ENCODE results near the gene GALNT2.
A peak's percentile ranks its signal among the peaks of the same experiment; 100 is the strongest.

The GALNT2 gene

GRCh38 chr1:230287674-230288315 is 220.8 kb downstream of the GALNT2 start:
- DNase-seq = no peak

GRCh38 chr1:230288641-230289349 is 221.8 kb downstream of the GALNT2 start:
- no peak for DNase-seq

- DNase-seq = no peak
Observed at GRCh38 chr1:230289350-230289644, 222.3 kb downstream of the GALNT2 start.

DNA sequence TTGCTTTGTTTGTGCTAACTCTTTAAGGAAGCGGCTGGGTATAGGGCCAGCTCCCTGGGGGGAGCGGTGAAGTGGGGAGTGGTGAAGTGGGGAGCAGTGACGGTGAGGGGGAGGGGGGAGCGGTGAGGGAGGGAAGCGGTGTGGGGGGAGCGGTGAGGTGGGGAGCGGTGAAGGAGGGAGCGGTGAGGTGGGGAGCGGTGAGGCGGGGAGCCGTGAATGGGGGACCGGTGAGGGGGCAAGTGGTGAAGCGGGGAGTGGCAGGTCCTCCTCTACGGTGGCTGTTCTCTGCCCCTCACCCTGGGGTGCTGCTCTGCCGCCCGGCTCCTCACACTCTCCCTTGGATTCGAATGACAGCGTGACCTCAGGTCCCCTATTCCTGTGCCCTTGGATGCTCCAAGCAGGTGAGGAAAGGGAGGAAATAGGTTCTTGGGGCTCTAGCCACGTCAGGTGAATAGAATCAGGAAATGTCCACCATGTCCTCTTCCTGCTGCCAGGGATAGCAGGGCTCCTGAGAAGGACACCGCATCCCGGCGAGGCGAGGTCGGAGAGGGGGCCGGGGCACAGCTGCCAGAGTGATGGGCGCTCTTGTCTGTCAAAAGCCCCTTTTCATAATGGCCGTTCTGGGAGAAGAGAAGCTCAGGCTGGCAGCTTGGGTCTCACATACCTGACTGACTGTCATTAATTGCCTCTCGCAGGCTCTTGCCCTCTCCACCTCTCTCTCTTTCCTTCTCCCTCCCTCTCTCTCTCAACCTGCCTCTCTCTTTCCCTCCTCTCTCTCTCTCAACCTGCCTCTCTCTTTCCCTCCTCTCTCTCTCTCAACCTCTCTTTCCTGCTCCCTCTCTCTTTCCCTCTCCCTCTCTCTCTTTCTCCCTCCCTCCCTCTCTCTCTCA is 224.9 kb downstream of the GALNT2 start:
- DNase-seq = no peak

GRCh38 chr1:230292689-230293389 is 225.8 kb downstream of the GALNT2 start:
- no peak for DNase-seq

DNA sequence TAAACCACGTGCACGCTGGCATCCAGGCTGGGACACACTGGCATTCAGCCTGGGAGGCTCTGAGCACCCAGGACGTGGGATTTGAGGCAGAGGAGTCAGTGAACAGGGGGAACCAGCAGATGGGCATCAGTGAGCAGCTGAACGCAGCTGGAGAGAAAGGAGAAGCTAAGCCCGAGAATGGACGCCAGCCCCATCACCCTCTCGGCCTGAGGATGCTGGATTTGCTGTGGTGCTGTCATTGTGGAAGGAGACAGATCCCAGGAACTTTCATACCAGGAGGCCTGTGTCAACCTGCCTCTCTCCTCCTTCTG is 226.3 kb downstream of the GALNT2 start:
- no peak for DNase-seq

DNA sequence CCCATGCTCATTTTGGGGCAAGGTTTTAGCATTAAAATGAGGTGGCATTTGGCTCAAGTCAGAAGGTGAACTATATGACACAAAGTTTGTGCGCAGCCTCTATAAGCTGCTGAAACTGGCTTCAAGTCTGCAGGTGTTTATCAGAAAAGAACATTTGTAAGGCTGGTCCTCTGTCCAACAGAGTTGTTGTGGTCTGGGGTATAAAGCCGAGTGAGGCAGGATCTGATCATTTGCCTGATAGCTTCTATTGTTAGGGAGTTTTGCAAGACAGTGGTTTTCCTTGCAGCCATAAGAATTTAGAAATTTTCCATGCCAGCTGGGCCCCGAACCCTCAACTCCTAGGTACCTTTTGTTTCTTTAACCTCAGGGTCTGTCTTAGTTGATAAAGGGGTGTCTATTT is 228.3 kb downstream of the GALNT2 start:
- no peak for DNase-seq

GRCh38 chr1:230299191-230300006 is 232.4 kb downstream of the GALNT2 start:
- DNase-seq = no peak

GRCh38 chr1:230300322-230301301 is 233.6 kb downstream of the GALNT2 start:
- DNase-seq = no peak

GRCh38 chr1:230301322-230301721 is 234.3 kb downstream of the GALNT2 start:
- no peak for DNase-seq

DNA sequence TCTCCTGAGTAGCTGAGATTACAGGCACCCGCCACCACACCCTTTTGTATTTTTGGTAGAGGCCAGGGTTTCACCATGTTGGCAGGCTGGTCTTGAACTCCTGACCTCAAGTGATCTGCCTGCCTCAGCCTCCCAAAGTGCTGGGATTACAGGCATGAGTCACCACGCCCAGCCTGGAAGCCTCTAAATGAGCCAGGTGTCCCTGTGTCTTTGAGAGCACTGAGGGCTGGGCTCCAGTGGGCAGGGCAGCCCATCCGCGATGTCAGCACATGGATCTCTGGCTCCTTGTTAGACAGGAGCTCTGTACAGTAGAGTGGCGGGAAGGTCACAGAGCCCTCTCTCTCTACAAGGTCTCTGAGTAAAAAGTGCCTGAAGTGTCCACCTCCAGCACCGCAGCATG is 234.8 kb downstream of the GALNT2 start:
- DNase-seq = no peak

GRCh38 chr1:230303069-230303468 is 236.0 kb downstream of the GALNT2 start:
- no peak for DNase-seq

DNA sequence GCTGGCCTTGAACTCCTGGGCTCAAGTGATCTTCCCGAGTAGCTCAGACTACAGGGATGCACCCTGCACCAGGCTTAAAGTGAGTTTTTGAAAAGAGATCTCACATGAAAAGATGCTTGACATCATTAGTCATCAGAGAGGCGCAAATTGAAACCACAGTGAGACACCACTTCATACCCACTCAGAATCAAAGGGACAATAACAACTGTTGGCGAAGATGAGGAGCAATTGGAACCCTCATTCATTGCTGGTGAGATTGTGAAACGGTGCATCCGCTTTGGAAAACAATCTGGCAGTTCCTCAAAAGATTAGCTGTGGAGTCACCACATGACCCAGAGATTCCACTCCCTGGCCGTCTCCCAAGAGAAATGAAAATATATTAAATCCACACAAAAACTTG is 236.8 kb downstream of the GALNT2 start:
- no peak for DNase-seq

DNA sequence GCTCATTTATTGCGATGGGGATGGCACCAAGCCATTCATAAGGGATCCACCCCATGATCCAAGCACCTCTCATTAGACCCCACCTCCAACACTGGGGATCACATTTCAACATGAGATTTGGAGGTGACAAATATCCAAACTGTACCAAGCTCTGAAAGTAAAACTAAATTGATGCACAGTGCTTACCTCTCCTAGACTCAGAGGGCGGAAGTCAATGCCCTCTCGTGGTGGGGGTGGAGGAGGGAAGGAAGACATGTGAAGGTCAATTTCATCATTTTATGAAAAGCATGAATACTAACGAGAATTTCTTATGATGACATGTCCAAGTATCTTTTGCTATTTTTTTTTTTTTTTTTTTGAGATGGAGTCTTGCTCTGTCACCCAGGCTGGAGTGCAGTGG is 239.1 kb downstream of the GALNT2 start:
- no peak for DNase-seq

- DNase-seq = no peak
Observed at GRCh38 chr1:230307213-230307612, 240.2 kb downstream of the GALNT2 start.

DNA sequence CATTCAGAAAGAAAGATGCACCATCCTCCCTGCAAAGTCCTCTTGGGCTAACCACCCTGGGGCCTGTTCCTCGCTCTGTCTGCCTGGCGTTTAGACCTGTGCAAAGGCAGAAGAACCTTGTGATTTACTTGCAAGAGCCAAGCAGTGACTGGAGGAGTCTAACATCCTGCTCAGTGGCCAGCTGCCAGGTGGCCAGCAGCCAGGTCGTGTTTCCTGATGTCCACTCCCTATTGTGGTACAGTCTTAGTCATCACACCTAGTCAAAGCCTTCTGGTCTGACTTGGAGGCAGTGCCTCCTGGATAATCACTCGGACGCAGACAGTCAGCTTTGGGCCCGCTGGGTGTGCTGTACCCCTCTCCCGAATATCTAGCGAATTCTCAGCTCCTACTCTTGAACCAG is 241.0 kb downstream of the GALNT2 start:
- DNase-seq = no peak

GRCh38 chr1:230308821-230309220 is 241.8 kb downstream of the GALNT2 start:
- DNase-seq = no peak

DNA sequence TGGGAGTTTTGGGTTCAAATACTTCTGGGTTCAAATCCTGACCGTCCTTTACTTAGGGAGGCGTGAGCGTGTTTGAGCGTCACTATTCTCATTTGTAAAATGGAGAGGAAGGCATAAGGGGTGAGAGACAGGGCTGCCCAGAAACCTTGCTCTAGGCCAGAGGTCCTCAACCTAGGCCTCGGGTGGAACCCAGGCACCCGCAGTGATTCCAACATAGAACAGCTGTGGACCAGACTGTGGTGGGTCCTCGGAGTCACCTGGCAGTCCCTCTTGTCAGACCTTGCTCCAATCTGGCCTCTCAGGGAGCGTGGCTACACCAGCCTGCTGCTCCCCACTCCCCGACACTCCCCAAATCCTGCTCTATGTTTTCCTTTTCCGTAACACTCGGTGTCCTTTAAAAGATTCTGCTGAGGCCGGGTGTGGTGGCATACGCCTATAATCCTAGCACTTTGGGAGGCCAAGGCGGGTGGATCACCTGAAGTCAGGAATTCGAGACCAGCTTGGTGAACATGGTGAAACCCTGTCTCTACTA is 242.7 kb downstream of the GALNT2 start:
- DNase-seq = no peak

DNA sequence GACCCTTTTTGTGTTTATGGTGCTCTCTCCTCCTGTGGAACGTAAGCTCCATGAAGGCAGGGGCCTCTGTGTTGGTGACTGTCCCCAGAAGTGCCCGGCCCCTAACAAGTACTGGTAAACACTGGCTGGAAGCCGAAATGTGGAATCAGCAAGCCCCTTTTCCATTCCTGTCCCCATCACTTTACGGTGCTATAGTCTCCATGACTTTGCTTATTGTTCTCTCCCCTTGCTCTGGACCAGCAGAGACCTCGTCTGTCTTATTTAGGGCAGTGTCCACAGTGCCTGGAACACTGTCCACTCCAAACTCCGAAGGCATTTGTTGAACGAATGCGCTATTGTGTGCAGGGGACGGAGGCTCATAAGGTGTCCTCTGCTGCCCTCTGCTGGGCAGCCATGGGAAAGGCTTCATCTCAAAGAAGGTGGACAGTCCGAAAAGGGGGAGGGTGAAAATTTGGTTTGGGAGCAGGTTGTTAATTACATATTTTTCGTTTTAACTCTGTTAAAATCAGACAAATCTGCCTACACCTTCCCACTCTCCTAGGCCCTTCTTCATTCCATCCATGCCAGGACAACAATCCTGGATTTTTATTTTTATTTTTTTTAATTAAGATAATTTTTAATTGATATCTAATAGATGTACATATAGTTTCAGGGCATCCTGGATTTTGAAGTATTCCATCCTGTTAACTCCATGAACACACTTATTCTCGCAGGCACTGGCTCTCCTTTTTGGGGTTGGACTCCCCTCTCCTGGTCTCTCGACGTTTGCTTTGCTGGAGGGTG is 243.5 kb downstream of the GALNT2 start:
- peak; percentile 47 to 49 for DNase-seq

GRCh38 chr1:230312676-230313075 is 245.6 kb downstream of the GALNT2 start:
- no peak for DNase-seq

Measured in activated CD4-positive, alpha-beta T cell treated with anti-CD3 and anti-CD28 coated beads, Interleukin-2, amount 50 U/mL, for 4 hours (primary cell).